AG04450 (cell line): ENCODE measurements around the gene USP38. TPM values are rescaled to one million over a fixed set of nuclear protein-coding genes. Genes with fewer than 3 reads are reported as not detected.
"Not testable (repeated sequence)": the region's sequence is repeated elsewhere in the genome, so short reads cannot be mapped to it uniquely, and the experiment has no call there.

ENCODE experiments used
- CTCF ChIA-PET: fragments of 300-600, 350-600 bp; formaldehyde crosslinking; extraction: SDS; loops from one replicate; lab custom pipeline; 2022; ENCODE audit warnings: antibody characterized with exemption, inconsistent platforms; lab: Charles Lee
- POLR2A ChIA-PET: fragments of 350-600 bp; formaldehyde crosslinking; extraction: SDS; loops from one replicate; lab custom pipeline; 2021; ENCODE audit warnings: antibody characterized with exemption, inconsistent platforms; lab: Yijun Ruan, JAX
- DNase-seq: peaks from one replicate; pipeline ENCODE4 v3.0.0-alpha.2; 2011; ENCODE audit warnings: low read depth, low spot score
- H3K27ac ChIP-seq: one replicate; pipeline ENCODE4 v1.5.1; 2012; ENCODE audit warnings: low read depth, low read length, control low read depth
- H3K27me3 ChIP-seq: one replicate; pipeline ENCODE4 v1.6.0; 2012; ENCODE audit warnings: low read length; ENCODE audit not compliant: control insufficient read depth, insufficient read depth
- H3K4me3 ChIP-seq: 2 replicates; pipeline ENCODE4 v1.5.1; 2011; ENCODE audit warnings: mild to moderate bottlenecking, low read depth, low read length, control low read depth
- H3K9me3 ChIP-seq: 2 replicates; pipeline ENCODE4 v1.5.1; 2012; ENCODE audit warnings: low read length; ENCODE audit not compliant: control insufficient read depth, insufficient read depth
- CTCF ChIP-seq: IDR thresholded peaks from 2 replicates; pipeline ENCODE4 v1.5.1; 2011; ENCODE audit warnings: low read depth, low read length, control low read depth, inconsistent platforms
- polyA plus RNA-seq: library from polyadenylated mRNA; depleted of rRNA; stranded (reverse); fragments of >200 nt; gene quantifications from 2 replicates; pipeline ENCODE4 v1.2.3, GENCODE V29; 2011; rRNA removed

Gene USP38
- polyA plus RNA-seq, 1 experiment, result 14.1 TPM

- Histone ChIP-seq H3K9me3 (peaks cover 5% of the 10 kb centered on the region), H3K4me3 (no peak overlapping the region), H3K27ac (no peak overlapping the region), H3K27me3 (no peaks in the 10 kb centered on the region)
- ChIA-PET CTCF (no interaction called here), POLR2A (no interaction called here)
- no peak for DNase-seq
- TF ChIP-seq CTCF, result no peak
These were observed 78.1 kb downstream of the USP38 start for GRCh38 chr4:143262838-143263237.

DNA sequence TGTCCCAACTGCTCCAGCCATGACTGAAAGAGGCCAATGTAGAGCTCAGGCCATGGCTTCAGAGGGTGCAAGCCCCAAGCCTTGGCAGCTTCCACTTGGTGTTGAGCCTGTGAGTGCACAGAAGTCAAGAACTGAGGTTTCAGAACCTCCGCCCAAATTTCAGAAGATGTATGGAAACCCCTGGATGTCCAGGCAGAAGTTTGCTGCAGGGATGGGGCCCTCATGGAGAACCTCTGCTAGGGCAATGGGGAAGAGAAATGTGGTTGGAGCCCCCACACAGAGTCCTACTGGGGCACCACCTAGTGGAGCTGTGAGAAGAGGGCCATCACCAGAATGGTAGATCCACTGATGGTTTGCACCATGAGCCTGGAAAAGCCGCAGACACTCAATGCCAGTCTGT is 83.0 kb downstream of the USP38 start:
- H3K27me3 ChIP-seq, H3K4me3 ChIP-seq, DNase-seq, CTCF ChIA-PET, H3K27ac ChIP-seq, H3K9me3 ChIP-seq, POLR2A ChIA-PET: not testable (repeated sequence)

GRCh38 chr4:143270256-143270838 is 85.6 kb downstream of the USP38 start:
- TF ChIP-seq CTCF, result no peak
- H3K27ac ChIP-seq, result no peak overlapping the region
- no peak for DNase-seq
- H3K4me3 ChIP-seq, result no peak overlapping the region
- H3K27me3 ChIP-seq, result no peaks in the 10 kb centered on the region
- CTCF ChIA-PET, result no interaction called here
- H3K9me3 ChIP-seq, result peaks cover 7% of the 10 kb centered on the region
- POLR2A ChIA-PET, result no interaction called here

Other genes starting within 250 kb of the USP38 start
- 11.7 and 13.8 TPM in 2 replicates for gene GAB1, start 152.0 kb downstream of the USP38 start, polyA plus RNA-seq